ENCODE measurements around the gene TMEM161B.
"Not testable (repeated sequence)": the region's sequence is repeated elsewhere in the genome, so short reads cannot be mapped to it uniquely, and the experiment has no call there.

TMEM161B gene

DNA sequence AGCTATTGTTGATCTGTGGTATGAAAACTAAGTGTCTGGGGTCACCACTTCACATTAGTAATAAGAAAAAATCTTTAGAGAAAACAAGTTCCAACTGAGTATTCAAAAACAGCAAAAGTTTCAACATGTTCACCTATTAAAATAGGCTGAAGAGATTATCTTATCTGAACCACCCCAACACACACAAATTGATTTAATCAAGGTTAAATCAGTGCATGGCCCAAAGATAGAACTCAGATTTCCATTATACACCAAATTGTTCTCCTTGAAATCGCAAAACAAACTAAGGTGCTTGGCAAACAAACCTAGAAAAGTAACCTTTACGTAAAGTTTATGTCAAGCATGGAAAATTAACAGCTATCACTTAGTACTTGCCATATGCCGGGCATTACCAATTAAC is 61.1 kb downstream of the TMEM161B start:
- TF ChIP-seq, protein P1, sequence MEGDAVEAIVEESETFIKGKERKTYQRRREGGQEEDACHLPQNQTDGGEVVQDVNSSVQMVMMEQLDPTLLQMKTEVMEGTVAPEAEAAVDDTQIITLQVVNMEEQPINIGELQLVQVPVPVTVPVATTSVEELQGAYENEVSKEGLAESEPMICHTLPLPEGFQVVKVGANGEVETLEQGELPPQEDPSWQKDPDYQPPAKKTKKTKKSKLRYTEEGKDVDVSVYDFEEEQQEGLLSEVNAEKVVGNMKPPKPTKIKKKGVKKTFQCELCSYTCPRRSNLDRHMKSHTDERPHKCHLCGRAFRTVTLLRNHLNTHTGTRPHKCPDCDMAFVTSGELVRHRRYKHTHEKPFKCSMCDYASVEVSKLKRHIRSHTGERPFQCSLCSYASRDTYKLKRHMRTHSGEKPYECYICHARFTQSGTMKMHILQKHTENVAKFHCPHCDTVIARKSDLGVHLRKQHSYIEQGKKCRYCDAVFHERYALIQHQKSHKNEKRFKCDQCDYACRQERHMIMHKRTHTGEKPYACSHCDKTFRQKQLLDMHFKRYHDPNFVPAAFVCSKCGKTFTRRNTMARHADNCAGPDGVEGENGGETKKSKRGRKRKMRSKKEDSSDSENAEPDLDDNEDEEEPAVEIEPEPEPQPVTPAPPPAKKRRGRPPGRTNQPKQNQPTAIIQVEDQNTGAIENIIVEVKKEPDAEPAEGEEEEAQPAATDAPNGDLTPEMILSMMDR (conservative IDR thresholded peaks at IDR 0.05; ENCODE audit: low read depth, low read length): no peak
- H3K4me3 ChIP-seq (ENCODE audit: low read length): no peak overlapping the region
- no peak for DNase-seq (ENCODE audit: low read depth)

DNA sequence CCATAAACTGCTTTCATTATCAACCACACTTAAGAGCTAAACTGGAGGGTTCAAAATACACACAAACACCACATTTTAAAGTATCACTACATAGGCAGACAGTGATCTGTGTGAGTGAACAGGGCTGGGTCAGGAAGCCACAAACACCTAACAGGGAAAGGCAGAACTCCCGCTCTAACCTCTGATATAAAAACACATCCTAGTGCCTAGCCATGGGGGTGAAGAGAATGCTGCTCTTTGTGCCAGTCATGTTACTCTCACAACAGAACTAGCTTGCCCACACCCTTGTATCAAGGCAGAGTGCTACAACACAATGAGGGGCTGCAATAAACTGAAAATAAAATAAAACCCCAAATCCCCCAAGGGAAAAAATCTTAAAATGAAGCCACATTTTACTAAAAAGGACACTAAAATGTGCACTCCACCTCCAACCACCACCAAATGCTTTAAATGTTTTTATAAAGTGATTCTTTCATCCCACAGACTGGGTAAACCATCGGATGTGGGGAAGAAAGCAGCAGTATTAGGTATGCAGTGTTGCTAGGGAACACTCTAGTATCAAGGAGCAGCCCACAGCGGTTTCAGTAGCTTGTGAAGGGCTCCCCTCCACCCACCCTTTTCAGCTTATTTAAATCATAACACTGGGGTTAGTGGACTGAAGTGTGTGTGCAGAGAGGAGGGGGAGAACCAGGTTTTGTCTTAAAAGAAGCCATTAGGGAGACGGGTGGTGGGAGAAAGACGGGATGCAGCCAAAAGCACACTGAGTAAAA is 64.5 kb downstream of the TMEM161B start:
- TF ChIP-seq, protein P1 (conservative IDR thresholded peaks at IDR 0.05; ENCODE audit: low read depth, low read length): no peak
- H3K4me3 ChIP-seq (ENCODE audit: low read length): no peak overlapping the region
- DNase-seq (ENCODE audit: low read depth): no peak

DNA sequence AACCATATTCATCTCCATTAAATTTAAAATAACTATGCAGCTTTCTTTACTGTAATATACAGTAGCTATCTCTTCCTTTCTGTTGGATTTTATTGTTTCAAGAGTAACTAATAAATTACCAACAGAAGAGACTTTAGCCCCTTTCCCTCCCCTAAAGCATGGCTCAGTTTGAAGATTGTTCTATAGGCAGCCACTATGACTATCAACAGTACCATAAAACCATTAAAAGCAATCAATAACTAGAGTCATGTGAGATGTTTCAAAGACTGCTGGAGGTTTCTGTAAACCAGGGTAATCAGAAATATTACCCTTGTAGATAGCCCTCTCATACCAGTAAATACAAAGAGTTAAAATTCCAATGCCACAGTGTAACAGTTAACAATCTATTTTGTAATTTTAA is 73.0 kb downstream of the TMEM161B start:
- TF ChIP-seq, protein P1 (conservative IDR thresholded peaks at IDR 0.05; ENCODE audit: low read depth, low read length): no peak
- H3K4me3 ChIP-seq (ENCODE audit: low read length): no peak overlapping the region

DNA sequence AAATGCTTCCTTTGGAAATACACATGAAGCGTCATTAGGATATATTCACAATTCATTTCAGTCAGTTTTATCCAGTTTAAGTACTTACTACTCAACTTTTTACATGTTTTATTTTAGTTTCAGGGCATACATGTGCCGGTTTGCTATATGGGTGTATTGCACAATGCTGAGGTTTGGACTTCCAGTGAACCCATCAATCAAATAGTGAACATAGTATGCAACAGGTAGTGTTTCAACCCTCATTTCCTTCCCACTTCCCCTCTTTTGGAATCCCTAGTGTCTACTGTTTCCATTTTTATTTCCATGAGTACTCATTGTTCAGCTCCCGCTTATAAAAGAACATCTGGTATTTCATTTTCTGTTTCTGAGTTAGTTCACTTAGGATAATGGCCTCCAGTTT is 74.7 kb downstream of the TMEM161B start:
- H3K4me3 ChIP-seq (ENCODE audit: low read length): no peak overlapping the region
- no peak for DNase-seq (ENCODE audit: low read depth)
- TF ChIP-seq, protein P1 (conservative IDR thresholded peaks at IDR 0.05; ENCODE audit: low read depth, low read length): no peak

More for the DNA sequence above, 73.0 kb downstream of the TMEM161B start:
- no peak for DNase-seq (ENCODE audit: low read depth)

DNA sequence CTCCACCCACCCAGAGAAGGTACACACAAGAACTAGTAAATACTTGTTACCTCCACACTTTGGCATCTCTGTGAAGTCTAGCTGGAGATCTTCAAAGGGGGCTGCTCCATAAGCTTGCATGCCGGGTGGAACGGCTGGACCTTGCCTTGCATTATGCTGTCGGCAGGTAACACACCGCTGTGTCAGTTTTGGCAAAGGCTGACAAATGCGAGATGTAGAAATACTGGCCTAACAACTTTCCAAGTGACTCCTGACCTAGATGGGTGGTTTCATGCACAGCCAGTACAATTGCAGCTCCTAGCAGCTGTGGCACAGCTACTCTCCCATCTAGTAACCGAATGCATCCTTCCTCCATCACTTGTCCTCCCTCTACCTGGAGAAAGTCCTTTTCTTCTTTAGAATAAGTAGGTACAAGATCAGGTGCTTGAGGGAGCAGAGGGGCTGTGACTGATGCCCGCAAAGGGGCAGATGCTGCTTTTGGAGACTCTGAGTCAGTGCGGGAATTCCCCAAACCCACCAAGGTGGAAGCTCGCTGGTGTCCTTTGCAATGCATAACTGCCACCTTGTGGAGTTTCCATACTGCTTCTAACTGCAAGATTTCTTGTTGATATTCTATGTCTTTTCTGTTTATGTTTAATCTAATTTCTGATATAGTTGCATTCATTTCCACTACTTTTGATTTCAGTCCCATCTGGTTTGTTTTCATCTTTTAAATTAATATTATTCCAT is 78.4 kb downstream of the TMEM161B start:
- no peak overlapping the region for H3K4me3 ChIP-seq (ENCODE audit: low read length)
- no peak for DNase-seq (ENCODE audit: low read depth)
- TF ChIP-seq, protein P1 (conservative IDR thresholded peaks at IDR 0.05; ENCODE audit: low read depth, low read length): no peak

DNA sequence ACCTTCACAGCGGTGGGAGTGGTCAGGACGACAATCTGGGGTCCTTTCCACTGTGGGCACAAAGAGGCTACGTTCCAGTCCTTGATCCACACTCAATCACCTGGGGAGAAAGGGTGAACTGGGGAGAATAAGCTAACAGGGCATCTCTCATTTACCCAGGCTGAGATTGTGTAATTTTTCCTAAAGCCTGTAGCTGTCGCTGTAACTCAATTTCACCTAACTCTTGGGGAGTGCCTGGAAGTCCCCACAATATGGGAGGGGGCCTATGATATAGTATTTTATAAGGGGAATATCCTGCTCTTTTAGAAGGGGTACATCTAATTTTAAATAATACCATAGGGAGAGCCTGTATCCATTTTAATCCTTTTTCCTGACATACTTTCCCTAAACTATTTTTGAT is 79.2 kb downstream of the TMEM161B start:
- not testable (repeated sequence) for DNase-seq (ENCODE audit: low read depth); H3K4me3 ChIP-seq (ENCODE audit: low read length)

DNA sequence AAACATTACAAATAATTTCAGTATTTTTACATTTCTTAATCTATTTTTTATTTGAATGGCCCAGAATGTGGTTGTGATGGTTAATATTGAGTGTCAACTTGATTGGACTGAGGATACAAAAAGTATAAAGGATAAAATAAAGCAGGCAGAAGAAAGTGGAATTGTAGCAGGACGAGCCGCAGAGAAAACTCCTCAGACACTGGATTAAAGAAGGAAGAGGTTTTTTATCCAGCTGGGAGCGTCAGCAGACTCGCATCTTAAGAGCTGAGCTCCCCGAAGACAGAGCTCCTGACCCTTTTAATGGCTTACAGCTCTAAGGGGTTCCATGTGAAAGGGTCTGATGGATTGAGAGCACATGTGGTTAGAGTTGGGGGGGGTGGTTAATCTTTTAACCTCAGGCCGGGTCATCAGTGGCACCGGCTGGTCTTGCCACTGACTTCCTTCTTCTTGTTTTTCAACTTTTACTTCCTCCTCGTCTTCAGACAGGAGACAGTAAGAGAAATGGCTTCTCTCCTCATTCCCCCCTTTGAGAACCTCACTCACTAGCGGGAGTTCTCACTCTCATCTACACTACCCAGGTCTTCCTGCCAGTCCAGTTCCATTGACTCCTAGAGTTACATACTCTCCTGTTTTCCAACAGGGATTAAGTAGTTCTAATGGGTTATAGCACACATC is 80.0 kb downstream of the TMEM161B start:
- no peak for DNase-seq (ENCODE audit: low read depth)
- no peak overlapping the region for H3K4me3 ChIP-seq (ENCODE audit: low read length)
- TF ChIP-seq, protein P1 (conservative IDR thresholded peaks at IDR 0.05; ENCODE audit: low read depth, low read length): no peak

Data from retinal pigment epithelial cell (primary cell).